ENCODE measurements around the gene COL12A1.

COL12A1 gene

GRCh38 chr6:75079589-75079988 lies 126.3 kb downstream of the COL12A1 start:
- POLR2A ChIA-PET (ENCODE audit: low non-redundant PET): no interaction called here
- DNase-seq (ENCODE audit: low spot score): no peak
- CTCF ChIA-PET: no interaction called here
- TF ChIP-seq CTCF (conservative IDR thresholded peaks at IDR 0.05; ENCODE audit: low read depth): no peak
- no peak overlapping the region for H3K27ac ChIP-seq

GRCh38 chr6:75077701-75078100 lies 128.2 kb downstream of the COL12A1 start:
- TF ChIP-seq CTCF (conservative IDR thresholded peaks at IDR 0.05; ENCODE audit: low read depth): no peak
- DNase-seq (ENCODE audit: low spot score): no peak
- POLR2A ChIA-PET (ENCODE audit: low non-redundant PET): no interaction called here

GRCh38 chr6:75076009-75076408 lies 129.8 kb downstream of the COL12A1 start:
- ChIA-PET POLR2A (ENCODE audit: low non-redundant PET) (no interaction called here), CTCF (no interaction called here)
- H3K27ac ChIP-seq: no peak overlapping the region
- DNase-seq (ENCODE audit: low spot score): no peak
- no peak for TF ChIP-seq CTCF (conservative IDR thresholded peaks at IDR 0.05; ENCODE audit: low read depth)

More at GRCh38 chr6:75077701-75078100, 128.2 kb downstream of the COL12A1 start:
- H3K27ac ChIP-seq: no peak overlapping the region
- CTCF ChIA-PET: no interaction called here

- no peak for DNase-seq (ENCODE audit: low spot score)
Measured at GRCh38 chr6:75070244-75070643, 135.6 kb downstream of the COL12A1 start.

GRCh38 chr6:75065523-75065922 lies 140.3 kb downstream of the COL12A1 start:
- ChIA-PET POLR2A (ENCODE audit: low non-redundant PET) (no interaction called here), CTCF (interaction anchor here (0.6 kb wide), 1 partner anchor 42 kb away, joined by 3 read pairs; no protein-coding TSS in a partner anchor)
- DNase-seq (ENCODE audit: low spot score): no peak
- no peak overlapping the region for H3K27ac ChIP-seq
- no peak for TF ChIP-seq CTCF (conservative IDR thresholded peaks at IDR 0.05; ENCODE audit: low read depth)

More at GRCh38 chr6:75070244-75070643, 135.6 kb downstream of the COL12A1 start:
- ChIA-PET CTCF (no interaction called here), POLR2A (ENCODE audit: low non-redundant PET) (no interaction called here)
- no peak for TF ChIP-seq CTCF (conservative IDR thresholded peaks at IDR 0.05; ENCODE audit: low read depth)
- no peak overlapping the region for H3K27ac ChIP-seq

- TF ChIP-seq CTCF (conservative IDR thresholded peaks at IDR 0.05; ENCODE audit: low read depth): no peak
- ChIA-PET CTCF (no interaction called here), POLR2A (ENCODE audit: low non-redundant PET) (no interaction called here)
- DNase-seq (ENCODE audit: low spot score): no peak
- H3K27ac ChIP-seq: no peak overlapping the region
Measured at GRCh38 chr6:75052491-75052890, 153.4 kb downstream of the COL12A1 start.

- no peak for DNase-seq (ENCODE audit: low spot score)
- ChIA-PET CTCF (no interaction called here), POLR2A (ENCODE audit: low non-redundant PET) (no interaction called here)
- no peak for TF ChIP-seq CTCF (conservative IDR thresholded peaks at IDR 0.05; ENCODE audit: low read depth)
- H3K27ac ChIP-seq: no peak overlapping the region
Measured at GRCh38 chr6:75049308-75049707, 156.5 kb downstream of the COL12A1 start.

Data from RWPE1 (cell line).